ENCODE results near the gene LTO1.
A peak's percentile ranks its signal among the peaks of the same experiment; 100 is the strongest.

The LTO1 gene

DNA sequence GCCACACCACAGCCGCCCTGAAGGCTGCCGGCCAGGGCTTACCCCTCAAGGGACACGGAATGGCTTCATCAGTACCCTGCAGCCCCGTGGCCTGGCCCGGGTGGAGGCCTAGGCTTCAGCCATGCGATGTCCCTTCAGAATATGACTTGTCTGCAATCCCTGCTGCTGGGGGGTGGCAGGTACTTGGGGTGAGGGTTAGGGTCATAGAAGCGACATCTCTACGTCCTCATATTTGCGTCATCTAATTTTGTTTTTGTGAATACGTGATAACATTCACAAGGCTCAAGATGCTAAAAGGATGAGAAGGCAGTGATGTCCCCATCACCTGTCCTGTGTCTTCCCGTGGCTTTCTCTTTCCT, 27.8 kb downstream of the LTO1 start:
- TF ChIP-seq, protein P1, sequence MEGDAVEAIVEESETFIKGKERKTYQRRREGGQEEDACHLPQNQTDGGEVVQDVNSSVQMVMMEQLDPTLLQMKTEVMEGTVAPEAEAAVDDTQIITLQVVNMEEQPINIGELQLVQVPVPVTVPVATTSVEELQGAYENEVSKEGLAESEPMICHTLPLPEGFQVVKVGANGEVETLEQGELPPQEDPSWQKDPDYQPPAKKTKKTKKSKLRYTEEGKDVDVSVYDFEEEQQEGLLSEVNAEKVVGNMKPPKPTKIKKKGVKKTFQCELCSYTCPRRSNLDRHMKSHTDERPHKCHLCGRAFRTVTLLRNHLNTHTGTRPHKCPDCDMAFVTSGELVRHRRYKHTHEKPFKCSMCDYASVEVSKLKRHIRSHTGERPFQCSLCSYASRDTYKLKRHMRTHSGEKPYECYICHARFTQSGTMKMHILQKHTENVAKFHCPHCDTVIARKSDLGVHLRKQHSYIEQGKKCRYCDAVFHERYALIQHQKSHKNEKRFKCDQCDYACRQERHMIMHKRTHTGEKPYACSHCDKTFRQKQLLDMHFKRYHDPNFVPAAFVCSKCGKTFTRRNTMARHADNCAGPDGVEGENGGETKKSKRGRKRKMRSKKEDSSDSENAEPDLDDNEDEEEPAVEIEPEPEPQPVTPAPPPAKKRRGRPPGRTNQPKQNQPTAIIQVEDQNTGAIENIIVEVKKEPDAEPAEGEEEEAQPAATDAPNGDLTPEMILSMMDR (IDR thresholded peaks at IDR 0.05; ENCODE audit: low read depth, low read length, missing control alignments), result no peak
- DNase-seq (ENCODE audit: low read depth), result no peak
- H3K4me3 ChIP-seq (ENCODE audit: low read depth, low read length), result no peak overlapping the region
- in situ Hi-C loops (cut with HindIII; ENCODE audit: low sequenced_read_pairs), result no loop called here

GRCh38 chr11:69646493-69647389, 28.4 kb downstream of the LTO1 start:
- no peak overlapping the region for H3K4me3 ChIP-seq (ENCODE audit: low read depth, low read length)
- in situ Hi-C loops (cut with HindIII; ENCODE audit: low sequenced_read_pairs), result no loop called here
- TF ChIP-seq, protein P1 (IDR thresholded peaks at IDR 0.05; ENCODE audit: low read depth, low read length, missing control alignments), result no peak
- no peak for DNase-seq (ENCODE audit: low read depth)

- DNase-seq (ENCODE audit: low read depth), result no peak
- TF ChIP-seq, protein P1 (IDR thresholded peaks at IDR 0.05; ENCODE audit: low read depth, low read length, missing control alignments), result no peak
- in situ Hi-C loops (cut with HindIII; ENCODE audit: low sequenced_read_pairs), result no loop called here
- H3K4me3 ChIP-seq (ENCODE audit: low read depth, low read length), result no peak overlapping the region
Measured at GRCh38 chr11:69645801-69646492, 29.2 kb downstream of the LTO1 start.

DNA sequence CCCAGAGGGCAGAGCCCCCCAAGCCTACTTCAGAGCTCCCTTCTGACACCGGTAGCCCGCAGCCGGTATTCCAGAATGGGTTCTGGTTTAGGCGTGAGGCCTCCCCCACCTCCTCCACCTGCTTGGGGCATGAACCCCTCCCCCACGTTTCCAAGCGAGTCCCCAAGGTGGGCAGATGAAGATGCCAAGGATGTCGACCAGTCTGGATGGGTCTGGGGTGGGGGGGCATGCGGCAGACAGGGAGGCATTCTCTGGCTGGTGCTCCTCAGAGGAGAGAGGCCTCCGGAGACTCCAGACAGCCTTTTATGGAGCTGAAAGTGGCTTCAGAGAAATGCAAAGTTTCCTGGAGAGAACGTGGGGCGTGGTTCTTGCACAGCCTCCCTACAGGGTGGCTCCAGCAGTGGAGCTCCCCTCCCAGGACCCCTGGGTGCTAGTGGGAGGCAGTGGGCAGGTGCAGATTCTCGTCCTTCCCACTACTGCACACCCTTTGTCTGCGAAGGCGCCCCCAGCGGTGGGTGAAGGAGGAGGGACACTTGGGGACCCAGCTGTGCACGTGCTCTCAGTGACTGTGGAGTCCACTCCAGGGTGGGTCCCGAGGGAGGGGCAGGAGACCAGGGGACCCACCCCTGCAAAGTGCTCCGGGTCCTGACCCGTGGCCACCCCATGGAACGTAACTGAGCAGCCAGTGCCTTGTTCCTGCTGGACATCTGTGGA, 30.0 kb downstream of the LTO1 start:
- in situ Hi-C loops (cut with HindIII; ENCODE audit: low sequenced_read_pairs), result no loop called here
- DNase-seq (ENCODE audit: low read depth), result no peak
- H3K4me3 ChIP-seq (ENCODE audit: low read depth, low read length), result no peak overlapping the region
- TF ChIP-seq, protein P1 (IDR thresholded peaks at IDR 0.05; ENCODE audit: low read depth, low read length, missing control alignments), result peak; percentile 44

DNA sequence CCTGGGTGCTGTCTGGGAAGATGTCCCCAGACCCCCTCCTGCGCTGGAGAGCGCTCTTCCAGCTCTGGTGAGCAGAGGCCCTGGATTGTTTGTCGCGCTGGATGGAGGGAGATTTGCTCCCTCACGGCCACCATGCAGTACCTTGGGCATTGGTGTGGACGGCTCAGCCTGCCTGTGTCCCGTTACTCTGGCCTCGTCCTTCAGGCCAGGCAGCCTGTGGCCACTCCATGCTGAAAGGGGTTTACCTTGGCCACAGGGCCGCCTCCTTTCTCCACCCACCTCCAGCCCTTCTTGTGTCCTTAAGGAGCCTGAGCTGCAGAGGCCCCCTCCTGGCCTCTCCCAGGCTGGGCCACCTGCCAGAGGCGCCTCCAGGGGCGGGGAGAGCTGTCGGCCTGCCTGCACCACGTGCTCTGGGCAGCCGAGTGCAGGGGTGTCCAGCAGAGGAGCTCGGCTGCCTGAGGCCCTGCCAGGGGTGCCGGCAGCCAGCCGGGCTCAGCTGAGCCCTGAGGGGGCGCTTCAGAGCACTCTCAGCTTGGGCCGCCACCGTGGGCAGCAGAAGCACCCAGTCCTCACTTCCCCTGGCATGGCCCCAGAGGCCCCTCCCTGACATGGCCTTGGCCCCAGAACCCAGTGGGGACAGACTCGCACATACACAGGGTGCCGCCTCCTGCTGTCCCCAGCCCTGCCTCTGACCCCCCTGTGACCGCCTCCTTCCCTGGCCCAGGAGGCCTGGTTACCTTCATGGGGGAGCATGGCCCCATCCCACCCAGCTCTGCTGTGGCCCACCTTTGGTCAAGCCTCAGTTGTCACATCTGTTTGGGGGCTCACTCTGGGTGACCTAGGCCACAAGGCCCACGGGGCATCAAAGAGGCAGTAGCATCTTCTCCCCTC, 30.8 kb downstream of the LTO1 start:
- DNase-seq (ENCODE audit: low read depth), result peak; percentile 37
- TF ChIP-seq, protein P1 (IDR thresholded peaks at IDR 0.05; ENCODE audit: low read depth, low read length, missing control alignments), result peak; percentile 42
- in situ Hi-C loops (cut with HindIII; ENCODE audit: low sequenced_read_pairs), result no loop called here
- peak overlapping the region; percentile 89 for H3K4me3 ChIP-seq (ENCODE audit: low read depth, low read length)
